IMR-90 (cell line): ENCODE measurements around the gene XDH. TPM values are rescaled to one million over a fixed set of nuclear protein-coding genes. Genes with fewer than 3 reads are reported as not detected.

Experiments used
- ATAC-seq: fragments of 200-7000 bp; cut with Tn5 transposase; 2 replicates; pipeline ENCODE4 v1.9.1; 2020; ENCODE audit warnings: low read depth, mild to moderate bottlenecking, moderate library complexity
- BruUV-seq: library from RNA; stranded (reverse); fragments of 400-500 nt; replicated peaks from 2 replicates; lab custom pipeline; 2021; lab: Mats Ljungman, UMichigan
- CTCF ChIA-PET: fragments of 300-600 bp; formaldehyde crosslinking; extraction: SDS; loops from one replicate; lab custom pipeline; 2021; ENCODE audit warnings: antibody characterized with exemption; lab: Yijun Ruan, JAX
- POLR2A ChIA-PET: fragments of 300-600 bp; sonication (Branson Sonifier 250); formaldehyde crosslinking; loops from one replicate; lab custom pipeline; 2022; ENCODE audit warnings: antibody characterized with exemption; ENCODE audit not compliant: unreplicated experiment; lab: Charles Lee
- DNase-seq: peaks from one replicate; pipeline ENCODE4 v3.0.0; 2013
- H2AFZ ChIP-seq: replicated peaks from 2 replicates; pipeline ENCODE3; 2013; ENCODE audit warnings: low read length, mild to moderate bottlenecking; ENCODE audit not compliant: poor library complexity
- H2AK5ac ChIP-seq: 2 replicates; pipeline ENCODE4 v1.6.1; 2013; ENCODE audit warnings: low read depth, low read length, inconsistent platforms
- H2AK9ac ChIP-seq: replicated peaks from 2 replicates; pipeline ENCODE3; 2013; ENCODE audit warnings: mild to moderate bottlenecking, low read depth, low read length, moderate library complexity; ENCODE audit not compliant: poor library complexity
- H2BK120ac ChIP-seq: 2 replicates; pipeline ENCODE4 v1.6.1; 2013; ENCODE audit warnings: low read depth, low read length, inconsistent platforms
- H2BK15ac ChIP-seq: 3 replicates; pipeline ENCODE4 v1.6.1; 2013; ENCODE audit warnings: low read depth, low read length, inconsistent platforms
- H2BK20ac ChIP-seq: 2 replicates; pipeline ENCODE4 v1.6.1; 2013; ENCODE audit warnings: low read depth, mild to moderate bottlenecking, inconsistent platforms, low read length, moderate library complexity
- H2BK5ac ChIP-seq: 2 replicates; pipeline ENCODE4 v1.6.1; 2013; ENCODE audit warnings: mild to moderate bottlenecking, low read depth, low read length, inconsistent platforms; ENCODE audit not compliant: poor library complexity, severe bottlenecking
- H3K14ac ChIP-seq: replicated peaks from 2 replicates; pipeline ENCODE4 v1.6.1; 2013; ENCODE audit warnings: low read depth, low read length, inconsistent platforms
- H3K18ac ChIP-seq: 2 replicates; pipeline ENCODE4 v1.6.1; 2013; ENCODE audit warnings: low read depth, low read length, control low read depth
- H3K23ac ChIP-seq: 2 replicates; pipeline ENCODE4 v1.6.1; 2013; ENCODE audit warnings: low read depth, low read length, inconsistent platforms
- H3K27ac ChIP-seq: 2 replicates; pipeline ENCODE4 v1.5.1; 2013; ENCODE audit warnings: mild to moderate bottlenecking, control low read depth, low read length; ENCODE audit not compliant: insufficient read depth
- H3K27me3 ChIP-seq: 2 replicates; pipeline ENCODE4 v1.6.1; 2013; ENCODE audit warnings: low read length; ENCODE audit not compliant: control insufficient read depth, insufficient read depth
- H3K36me3 ChIP-seq: 2 replicates; pipeline ENCODE4 v1.6.1; 2013; ENCODE audit warnings: low read length, mixed read lengths; ENCODE audit not compliant: control insufficient read depth, insufficient read depth
- H3K4ac ChIP-seq: 2 replicates; pipeline ENCODE4 v1.6.1; 2013; ENCODE audit warnings: low read depth, low read length, inconsistent platforms
- H3K4me1 ChIP-seq: 2 replicates; pipeline ENCODE4 v1.6.1; 2013; ENCODE audit warnings: low read length, mixed read lengths; ENCODE audit not compliant: control insufficient read depth, insufficient read depth
- H3K4me2 ChIP-seq: 2 replicates; pipeline ENCODE4 v1.6.1; 2013; ENCODE audit warnings: low read depth, mild to moderate bottlenecking, control low read depth, low read length, moderate library complexity
- H3K4me3 ChIP-seq: 2 replicates; pipeline ENCODE4 v1.5.1; 2013; ENCODE audit warnings: low read depth, mild to moderate bottlenecking, control low read depth, low read length, moderate library complexity; ENCODE audit not compliant: insufficient read depth
- H3K56ac ChIP-seq: 2 replicates; pipeline ENCODE4 v1.6.1; 2013; ENCODE audit warnings: low read length, inconsistent platforms; ENCODE audit not compliant: insufficient read depth; ENCODE audit errors: extremely low read depth
- H3K79me1 ChIP-seq, 2 experiments: 2 replicates each; pipeline ENCODE4 v1.6.1; 2013; ENCODE audit warnings: low read length in 2 of 2, inconsistent platforms in 1 of 2, low read depth in 1 of 2
- H3K9ac ChIP-seq: 2 replicates; pipeline ENCODE4 v1.6.1; 2013; ENCODE audit warnings: low read depth, low read length, control low read depth
- H3K9me1 ChIP-seq: 2 replicates; pipeline ENCODE4 v1.6.1; 2013; ENCODE audit warnings: low read length, inconsistent platforms; ENCODE audit not compliant: insufficient read depth
- H3K9me3 ChIP-seq: 2 replicates; pipeline ENCODE4 v1.6.1; 2013; ENCODE audit warnings: low read length; ENCODE audit not compliant: control insufficient read depth, insufficient read depth
- H4K20me1 ChIP-seq: 2 replicates; pipeline ENCODE4 v1.6.1; 2013; ENCODE audit warnings: low read length, inconsistent platforms; ENCODE audit not compliant: insufficient read depth
- H4K5ac ChIP-seq: 2 replicates; pipeline ENCODE4 v1.6.1; 2013; ENCODE audit warnings: mild to moderate bottlenecking, low read depth, low read length, control low read depth
- H4K8ac ChIP-seq, 2 experiments: 2 replicates each; pipeline ENCODE4 v1.6.1; 2013; ENCODE audit warnings: low read depth in 2 of 2, low read length in 2 of 2, control low read depth in 1 of 2, inconsistent platforms in 1 of 2
- H4K91ac ChIP-seq: 2 replicates; pipeline ENCODE4 v1.6.1; 2013; ENCODE audit warnings: low read depth, low read length, inconsistent platforms; ENCODE audit not compliant: insufficient read depth
- BHLHE40 ChIP-seq: fragments of 150-350 bp; IDR thresholded peaks from 2 replicates; pipeline ENCODE4 v1.6.1; 2016; ENCODE audit warnings: mild to moderate bottlenecking, low read depth, low read length
- CEBPB ChIP-seq: IDR thresholded peaks from 2 replicates; pipeline ENCODE4 v1.6.1; 2012; ENCODE audit warnings: low read depth, low read length, improper control_type of control experiment
- CHD1 ChIP-seq: IDR thresholded peaks from 2 replicates; pipeline ENCODE4 v1.6.1; 2012; ENCODE audit warnings: low read depth, low read length, improper control_type of control experiment
- CTCF ChIP-seq: conservative IDR thresholded peaks from 2 replicates; pipeline ENCODE4 v1.5.1; 2012; ENCODE audit warnings: mild to moderate bottlenecking, low read depth, low read length, improper control_type of control experiment
- ELK1 ChIP-seq: fragments of 150-350 bp; IDR thresholded peaks from 2 replicates; pipeline ENCODE4 v1.6.1; 2016; ENCODE audit warnings: low read depth, mild to moderate bottlenecking, low read length, moderate library complexity, borderline replicate concordance
- FOS ChIP-seq: fragments of 150-350 bp; IDR thresholded peaks from 2 replicates; pipeline ENCODE4 v1.6.1; 2016; ENCODE audit warnings: low read depth, low read length
- MAFK ChIP-seq: IDR thresholded peaks from 2 replicates; pipeline ENCODE4 v1.6.1; 2012; ENCODE audit warnings: low read depth, low read length, improper control_type of control experiment
- MAZ ChIP-seq: IDR thresholded peaks from 2 replicates; pipeline ENCODE4 v1.6.1; 2012; ENCODE audit warnings: low read depth, mild to moderate bottlenecking, low read length, improper control_type of control experiment, moderate library complexity, borderline replicate concordance
- MXI1 ChIP-seq: IDR thresholded peaks from 2 replicates; pipeline ENCODE4 v1.6.1; 2012; ENCODE audit warnings: low read depth, mild to moderate bottlenecking, low read length, moderate library complexity, borderline replicate concordance
- NFE2L2 ChIP-seq: fragments of 150-350 bp; IDR thresholded peaks from 2 replicates; pipeline ENCODE4 v1.6.1; 2016; ENCODE audit warnings: low read depth, mild to moderate bottlenecking, low read length
- POLR2A ChIP-seq: IDR thresholded peaks from 2 replicates; pipeline ENCODE4 v1.6.1; 2012; ENCODE audit warnings: mild to moderate bottlenecking, low read depth, low read length
- RAD21 ChIP-seq: IDR thresholded peaks from 2 replicates; pipeline ENCODE4 v1.6.1; 2012; ENCODE audit warnings: low read length, improper control_type of control experiment
- RCOR1 ChIP-seq: IDR thresholded peaks from 2 replicates; pipeline ENCODE4 v1.6.1; 2012; ENCODE audit warnings: mild to moderate bottlenecking, low read length, improper control_type of control experiment; ENCODE audit not compliant: insufficient replicate concordance
- RFX5 ChIP-seq: IDR thresholded peaks from 2 replicates; pipeline ENCODE4 v1.8.0; 2012; ENCODE audit warnings: low read depth, mild to moderate bottlenecking, low read length, moderate library complexity
- SMC3 ChIP-seq: fragments of 150-350 bp; IDR thresholded peaks from 2 replicates; pipeline ENCODE4 v1.6.1; 2016; ENCODE audit warnings: low read depth, mild to moderate bottlenecking, antibody characterized with exemption, low read length, moderate library complexity
- dilution Hi-C: fragments of 300-500 bp; cut with HindIII; formaldehyde crosslinking; loops from one replicate; pipeline ENCODE4 v1.14.3; 2018; ENCODE audit warnings: low sequenced_read_pairs; ENCODE audit not compliant: unreplicated experiment
- in situ Hi-C: fragments of 300-500 bp; cut with MboI; formaldehyde crosslinking; loops from 3 replicates; pipeline ENCODE4 v1.14.3; 2019; ENCODE audit warnings: low sequenced_read_pairs, inconsistent platforms, mixed read lengths
- intact Hi-C: fragments of 100-400 bp; cut with micrococcal nuclease; formaldehyde crosslinking; loops from 2 replicates; pipeline ENCODE4 v1.10.0; 2022
- polyA plus RNA-seq, 3 experiments: library from polyadenylated mRNA; depleted of rRNA; stranded (reverse); fragments of >200 nt; gene quantifications; 2 replicates each; pipeline ENCODE4 v1.2.3, GENCODE V29; 2012; ENCODE audit warnings: low replicate concordance in 1 of 3
- total RNA-seq: library from RNA; depleted of rRNA; stranded (reverse); fragments of >200 nt; gene quantifications from 2 replicates; pipeline ENCODE4 v1.2.3, GENCODE V29; 2012
- TF ChIP-seq, protein P1 (sequence below): fragments of 150-350 bp; IDR thresholded peaks from 2 replicates; pipeline ENCODE4 v1.6.1; 2017; ENCODE audit warnings: mild to moderate bottlenecking, antibody characterized with exemption, low read length, low read depth

Gene XDH
- total and polyA plus RNA-seq, 2 of the 4 experiments (the other 2 are of a cell fraction) = 0.46 to 1.1 TPM

DNA sequence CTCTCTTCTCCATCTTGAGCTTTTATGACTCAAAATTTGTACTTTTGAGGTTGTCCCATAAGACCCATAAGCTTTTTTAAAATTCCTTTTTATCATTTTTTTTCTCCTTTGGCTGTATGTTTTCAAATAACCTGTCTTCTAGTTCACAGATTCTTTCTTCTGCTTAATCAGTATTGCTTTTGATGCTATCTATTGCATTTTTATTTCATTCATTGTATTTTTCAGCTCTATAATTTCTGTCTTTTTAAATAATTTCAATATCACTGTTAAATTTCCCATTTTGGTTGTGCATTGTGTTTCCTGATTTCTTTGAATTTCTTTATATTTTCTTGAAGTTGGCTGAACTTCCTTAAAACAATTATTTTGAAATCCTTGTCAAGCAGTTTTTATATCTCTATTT lies 4.8 kb upstream of the XDH start:
- in situ Hi-C loops = no loop called here
- no peaks in the 10 kb centered on the region for H3K4me1 ChIP-seq
- H2AFZ ChIP-seq = no peak overlapping the region
- H2BK15ac ChIP-seq = no peak overlapping the region
- DNase-seq (no peak), ATAC-seq (no peak)
- H3K23ac ChIP-seq = no peak overlapping the region
- dilution Hi-C loops = no loop called here
- BruUV-seq = no TSS peak
- no peak overlapping the region for H3K4ac ChIP-seq
- no peak overlapping the region for H4K91ac ChIP-seq
- CTCF ChIA-PET = no interaction called here
- peaks cover 2% of the 10 kb centered on the region; the same call in 1 of the 2 replicates for H3K27me3 ChIP-seq
- intact Hi-C loops = no loop called here
- no peaks in the 10 kb centered on the region for H4K20me1 ChIP-seq
- no peak overlapping the region for H4K5ac ChIP-seq
- H4K8ac ChIP-seq = no peak overlapping the region
- no peak overlapping the region for H3K4me3 ChIP-seq
- no peak overlapping the region for H3K14ac ChIP-seq
- POLR2A ChIA-PET = no interaction called here
- H2AK9ac ChIP-seq = no peak overlapping the region
- no peaks in the 10 kb centered on the region for H3K79me1 ChIP-seq
- no peaks in the 10 kb centered on the region for H3K9me1 ChIP-seq
- peaks cover 4% of the 10 kb centered on the region for H3K9me3 ChIP-seq
- no peak overlapping the region for H3K56ac ChIP-seq
- H2BK20ac ChIP-seq = no peak overlapping the region
- H2AK5ac ChIP-seq = no peak overlapping the region
- H2BK5ac ChIP-seq = no peak overlapping the region
- H3K36me3 ChIP-seq = no peaks in the 10 kb centered on the region
- TF ChIP-seq POLR2A (no peak), CEBPB (no peak), BHLHE40 (no peak), ELK1 (no peak), RAD21 (no peak), SMC3 (no peak), RFX5 (no peak), MXI1 (no peak), RCOR1 (no peak), CTCF (no peak), MAFK (no peak), CHD1 (no peak), MAZ (no peak), FOS (no peak), NFE2L2 (no peak)
- TF ChIP-seq, protein P1, sequence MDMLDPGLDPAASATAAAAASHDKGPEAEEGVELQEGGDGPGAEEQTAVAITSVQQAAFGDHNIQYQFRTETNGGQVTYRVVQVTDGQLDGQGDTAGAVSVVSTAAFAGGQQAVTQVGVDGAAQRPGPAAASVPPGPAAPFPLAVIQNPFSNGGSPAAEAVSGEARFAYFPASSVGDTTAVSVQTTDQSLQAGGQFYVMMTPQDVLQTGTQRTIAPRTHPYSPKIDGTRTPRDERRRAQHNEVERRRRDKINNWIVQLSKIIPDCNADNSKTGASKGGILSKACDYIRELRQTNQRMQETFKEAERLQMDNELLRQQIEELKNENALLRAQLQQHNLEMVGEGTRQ = no peak
- H2BK120ac ChIP-seq = no peak overlapping the region
- no peak overlapping the region for H3K27ac ChIP-seq
- H3K9ac ChIP-seq = no peak overlapping the region
- no peak overlapping the region for H3K18ac ChIP-seq
- H3K4me2 ChIP-seq = no peak overlapping the region
